H4 (cell line): ENCODE data around the gene CDKL1. TPM values are rescaled to one million over a fixed set of nuclear protein-coding genes. Genes with fewer than 3 reads are reported as not detected.
A peak's percentile ranks its signal among the peaks of the same experiment; 100 is the strongest.
"Not testable (repeated sequence)": the region's sequence is repeated elsewhere in the genome, so short reads cannot be mapped to it uniquely, and the experiment has no call there.

Experiments used
- DNase-seq: peaks from one replicate; pipeline ENCODE4 v3.0.0-alpha.2; 2015; ENCODE audit warnings: low spot score
- total RNA-seq: library from RNA; depleted of rRNA; stranded (reverse); fragments of >200 nt; shearing (Covaris generic); gene quantifications from 2 replicates; pipeline ENCODE4 v1.2.3, GENCODE V29; 2014

The CDKL1 gene
- total RNA-seq, 1 experiment from 2014 or later: 4.9 TPM

DNA sequence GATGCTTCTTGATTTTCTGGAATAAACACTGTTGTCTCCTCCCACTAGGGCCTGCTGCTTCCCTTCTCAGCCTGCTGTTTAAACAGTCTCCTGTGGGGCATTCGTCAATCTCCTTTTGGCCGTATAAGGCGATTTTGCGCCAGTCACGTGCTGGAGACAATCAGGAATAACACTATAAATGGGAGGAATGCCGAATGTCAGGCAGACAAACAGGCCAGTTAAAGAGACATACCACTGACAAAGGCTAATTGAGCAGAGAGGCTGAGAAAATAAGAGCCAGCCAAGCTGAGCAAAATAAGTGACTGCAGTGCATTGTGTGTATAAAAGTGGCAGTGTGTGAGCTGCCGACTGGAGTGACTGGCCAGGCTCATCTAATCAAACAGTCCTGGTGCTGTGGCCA lies 61.3 kb downstream of the CDKL1 start:
- DNase-seq: no peak

DNA sequence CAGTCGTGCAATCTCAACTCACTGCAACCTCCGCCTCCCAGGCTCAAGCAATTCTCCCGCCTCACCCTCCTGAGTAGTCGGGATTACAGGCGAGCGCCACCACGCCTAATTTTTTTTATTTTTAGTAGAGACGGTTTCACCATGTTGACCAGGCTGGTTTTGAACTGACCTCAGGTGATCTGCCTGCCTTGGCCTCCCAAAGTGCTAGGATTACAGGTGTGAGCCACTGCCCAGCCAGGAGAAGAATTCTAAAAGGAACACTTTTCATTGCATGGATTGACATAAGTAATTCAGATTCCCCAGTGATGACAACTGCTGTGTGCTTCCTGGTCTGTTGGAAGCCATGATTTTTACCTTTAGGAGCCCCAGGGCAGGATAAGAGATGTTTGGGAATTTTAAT lies 62.5 kb downstream of the CDKL1 start:
- DNase-seq: no peak

DNA sequence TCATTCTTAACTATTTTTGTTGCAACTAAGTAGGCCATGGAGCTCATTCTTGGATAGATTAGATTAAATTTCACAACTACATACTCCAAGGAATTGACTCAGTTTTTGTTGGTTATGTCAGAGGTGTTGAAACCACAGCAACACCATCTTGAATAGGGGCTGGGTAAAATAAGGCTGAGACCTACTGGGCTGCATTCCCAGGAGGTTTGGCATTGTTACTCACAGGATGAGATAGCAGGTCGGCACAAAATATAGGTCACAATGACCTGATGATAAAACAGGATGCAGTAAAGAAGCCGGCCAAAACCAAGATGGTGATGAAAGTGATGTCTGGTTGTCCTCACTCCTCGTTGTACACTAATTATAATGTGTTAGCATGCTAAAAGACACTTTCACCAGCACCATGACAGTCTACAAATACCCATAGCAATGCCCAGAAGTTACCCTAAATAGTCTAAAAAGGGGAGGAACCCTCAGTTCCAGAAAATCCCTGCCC lies 63.6 kb downstream of the CDKL1 start:
- DNase-seq: no peak

- DNase-seq: no peak
Observed at GRCh38 chr14:50331596-50331995, 65.1 kb downstream of the CDKL1 start.

DNA sequence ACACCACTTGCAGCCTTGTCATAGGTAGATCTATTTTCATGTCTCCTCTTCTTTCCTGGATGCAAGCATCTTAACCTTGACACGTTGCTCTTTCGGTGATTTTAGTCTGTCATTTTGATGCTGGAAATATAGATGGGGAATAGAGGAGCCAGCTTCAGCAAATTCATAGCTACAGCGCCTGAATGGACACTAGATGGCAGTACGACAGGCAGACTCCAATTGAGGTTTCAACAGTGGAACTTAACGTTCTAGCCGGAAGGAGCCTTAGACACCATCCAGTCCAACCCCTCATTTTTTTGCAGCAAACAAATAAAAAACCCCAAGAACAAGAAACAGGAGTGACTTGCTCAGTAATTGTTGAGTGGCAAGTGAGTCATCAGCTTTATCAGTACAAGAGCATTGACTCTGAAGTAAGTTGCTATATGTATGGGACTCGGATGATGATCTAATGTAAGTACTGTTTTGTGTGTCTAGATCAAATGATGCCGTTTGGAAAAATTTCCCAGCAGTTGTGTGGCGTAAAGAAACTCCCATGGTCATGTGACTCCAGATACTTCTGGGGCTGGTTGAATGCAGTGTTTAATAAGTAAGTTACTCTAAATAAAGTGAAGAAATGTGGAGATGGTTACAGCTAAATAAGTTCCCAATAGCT lies 75.5 kb downstream of the CDKL1 start:
- peak; percentile 91 for DNase-seq

DNA sequence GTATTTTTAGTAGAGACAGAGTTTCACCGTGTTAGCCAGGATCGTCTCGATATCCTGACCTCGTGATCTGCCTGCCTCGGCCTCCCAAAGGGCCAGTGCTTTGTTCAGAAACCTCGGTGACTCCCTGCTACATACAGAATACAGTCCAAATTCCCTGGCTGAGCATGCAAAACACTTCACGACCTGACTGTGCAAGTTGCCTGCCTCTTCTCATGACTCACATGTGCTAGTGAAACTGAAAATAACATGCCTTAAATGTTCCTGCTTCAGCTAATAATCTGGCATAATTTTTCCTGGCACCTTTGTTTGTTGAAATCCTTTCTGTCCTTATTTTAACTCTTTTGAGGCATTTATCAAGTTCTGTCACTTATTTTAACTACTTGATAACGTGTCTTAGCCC lies 76.4 kb downstream of the CDKL1 start:
- no peak for DNase-seq

- no peak for DNase-seq
Observed at GRCh38 chr14:50319721-50320120, 77.0 kb downstream of the CDKL1 start.

- no peak for DNase-seq
Observed at GRCh38 chr14:50319293-50319692, 77.4 kb downstream of the CDKL1 start.

DNA sequence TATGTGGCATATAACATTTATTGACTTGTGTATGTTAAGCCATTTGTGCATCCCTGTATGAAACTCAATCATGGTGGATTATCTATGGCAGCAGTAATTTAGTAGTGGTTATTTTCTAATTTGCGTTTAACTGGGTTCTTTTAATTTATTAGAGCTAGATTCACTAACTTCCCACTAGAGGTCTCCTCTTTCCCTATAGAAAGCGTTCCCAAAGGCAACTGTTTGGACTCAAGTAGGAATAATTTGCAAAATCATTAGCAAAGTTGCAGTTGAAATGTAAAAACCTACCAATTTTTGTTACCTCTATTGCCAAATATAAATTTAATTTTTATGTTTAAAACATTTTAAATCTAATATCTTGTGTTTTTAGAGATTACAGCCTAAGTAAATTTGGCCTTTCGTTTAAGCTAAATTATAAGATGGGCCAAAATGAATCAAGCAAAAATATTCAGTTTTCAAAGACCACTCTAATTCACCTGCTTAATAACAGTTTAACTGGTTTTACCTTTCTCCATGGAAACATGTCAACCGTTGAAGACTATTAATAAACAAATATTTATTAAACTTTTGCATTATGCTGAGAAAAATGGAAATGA lies 78.6 kb downstream of the CDKL1 start:
- DNase-seq: peak; percentile 42

DNA sequence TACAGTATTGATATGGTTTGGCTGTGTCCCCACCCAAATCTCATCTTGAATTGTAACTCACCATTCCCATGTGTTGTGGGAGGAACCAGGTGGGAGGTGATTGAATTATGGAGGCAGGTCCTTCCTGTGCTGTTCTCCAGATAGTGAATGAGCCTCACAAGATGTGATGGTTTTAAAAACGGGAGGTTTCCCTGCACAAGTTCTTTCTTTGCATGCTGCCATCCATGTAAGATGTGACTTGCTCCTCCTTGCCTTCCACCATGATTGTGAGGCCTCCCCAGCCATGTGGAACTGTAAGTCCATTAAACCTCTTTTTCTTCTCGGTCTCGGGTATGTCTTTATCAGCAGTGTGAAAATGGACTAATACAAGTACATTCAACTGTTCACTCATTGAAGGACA lies 82.6 kb downstream of the CDKL1 start:
- DNase-seq: not testable (repeated sequence)

GRCh38 chr14:50312734-50313054 lies 84.0 kb downstream of the CDKL1 start:
- DNase-seq: no peak

DNA sequence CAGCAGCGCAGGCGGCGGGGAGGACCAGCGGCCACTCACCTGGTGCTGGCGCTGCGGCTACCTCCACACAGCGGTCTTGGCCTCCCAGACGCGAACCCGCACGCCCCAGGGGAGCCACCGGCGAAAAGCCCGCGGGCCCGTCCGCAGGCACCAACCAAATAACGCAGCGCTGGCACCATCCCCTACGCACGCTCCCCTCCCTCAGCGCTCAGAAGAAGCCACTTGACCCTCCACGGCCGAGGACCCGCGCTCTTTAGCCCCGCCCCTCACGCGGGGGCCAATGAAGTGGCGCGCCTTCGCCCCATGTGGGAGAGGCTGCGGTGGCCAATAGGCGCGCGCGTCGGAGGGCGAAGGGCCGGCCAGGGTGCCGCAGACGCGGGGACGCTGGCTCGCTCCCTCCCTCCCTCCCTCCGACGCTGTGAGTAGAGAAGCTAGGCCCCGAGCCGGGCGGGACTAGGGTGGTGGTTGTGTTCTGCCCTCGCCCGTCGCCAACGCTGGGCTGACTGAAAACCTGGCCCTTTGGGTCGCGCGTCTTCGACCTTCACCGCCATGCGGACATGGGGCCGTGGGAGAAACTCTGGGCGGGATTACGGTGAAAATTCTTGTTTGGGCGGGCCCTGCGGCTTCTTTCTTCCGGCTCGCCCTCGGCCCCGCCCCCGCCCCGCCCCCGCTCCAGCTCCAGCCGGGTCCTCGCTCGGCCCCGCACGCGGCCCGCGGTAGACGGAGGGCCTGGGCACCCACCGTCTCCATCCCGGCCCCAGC lies 84.5 kb downstream of the CDKL1 start, which contains the start of the genes DMAC2L and L2HGDH:
Gene DMAC2L (plus strand): TSS at position 353 of the 762 bp plus-strand sequence. CDS start 9,164 bp downstream, outside the sequence.
Gene L2HGDH (minus strand): TSS at position 258 of the 762 bp plus-strand sequence. CDS start 79 bp downstream, at position 179.
- peak; percentile 91 for DNase-seq

DNA sequence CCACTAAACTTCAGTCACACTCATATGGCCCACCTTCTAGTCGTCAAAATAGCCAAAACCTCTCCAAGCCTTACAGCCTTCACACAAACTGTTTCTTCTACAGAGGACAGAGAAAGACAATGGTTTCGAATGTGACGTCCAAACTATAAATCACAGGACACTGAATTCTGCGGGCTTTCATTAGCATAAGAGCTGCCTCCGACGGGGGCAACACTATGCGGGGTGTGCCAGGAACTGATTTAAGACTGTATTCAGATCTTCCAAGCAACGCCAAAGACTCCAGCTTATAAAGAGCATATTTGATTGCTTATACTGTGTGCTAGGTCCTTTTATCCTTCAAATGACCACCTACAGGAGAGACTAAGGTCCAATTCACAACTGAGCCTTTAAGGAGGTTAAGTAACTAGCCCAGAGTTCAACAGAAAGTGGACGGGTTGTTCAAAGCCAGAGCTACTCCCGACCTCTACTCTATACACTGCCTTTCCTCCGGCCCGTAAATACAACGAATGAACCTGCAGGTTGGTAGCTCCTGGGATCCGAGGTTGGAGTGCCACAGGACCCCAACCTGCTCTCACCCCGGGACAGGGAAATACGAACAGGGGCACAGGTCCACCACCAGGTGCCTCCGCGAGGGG lies 85.2 kb downstream of the CDKL1 start:
- DNase-seq: no peak

DNA sequence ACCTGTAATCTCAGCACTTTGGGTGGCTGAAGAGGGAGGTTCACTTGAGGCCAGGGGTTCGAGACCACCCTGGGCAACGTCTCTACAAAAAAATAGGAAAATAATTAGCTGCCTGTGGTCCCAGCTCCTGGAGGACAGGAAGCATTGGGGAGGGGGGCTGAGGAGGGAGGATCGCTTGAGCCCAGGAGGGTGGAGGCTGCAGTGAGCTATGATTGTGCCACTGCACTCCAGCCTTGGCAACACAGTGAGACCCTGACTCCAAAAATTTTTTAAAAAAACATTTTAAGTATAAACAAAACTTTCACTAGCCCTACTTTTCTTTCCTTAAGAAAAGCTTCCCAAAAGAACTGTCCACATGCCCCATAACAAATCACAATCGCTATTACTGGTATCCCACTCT lies 86.2 kb downstream of the CDKL1 start:
- DNase-seq: no peak

GRCh38 chr14:50308363-50308915 lies 88.2 kb downstream of the CDKL1 start:
- no peak for DNase-seq

DNA sequence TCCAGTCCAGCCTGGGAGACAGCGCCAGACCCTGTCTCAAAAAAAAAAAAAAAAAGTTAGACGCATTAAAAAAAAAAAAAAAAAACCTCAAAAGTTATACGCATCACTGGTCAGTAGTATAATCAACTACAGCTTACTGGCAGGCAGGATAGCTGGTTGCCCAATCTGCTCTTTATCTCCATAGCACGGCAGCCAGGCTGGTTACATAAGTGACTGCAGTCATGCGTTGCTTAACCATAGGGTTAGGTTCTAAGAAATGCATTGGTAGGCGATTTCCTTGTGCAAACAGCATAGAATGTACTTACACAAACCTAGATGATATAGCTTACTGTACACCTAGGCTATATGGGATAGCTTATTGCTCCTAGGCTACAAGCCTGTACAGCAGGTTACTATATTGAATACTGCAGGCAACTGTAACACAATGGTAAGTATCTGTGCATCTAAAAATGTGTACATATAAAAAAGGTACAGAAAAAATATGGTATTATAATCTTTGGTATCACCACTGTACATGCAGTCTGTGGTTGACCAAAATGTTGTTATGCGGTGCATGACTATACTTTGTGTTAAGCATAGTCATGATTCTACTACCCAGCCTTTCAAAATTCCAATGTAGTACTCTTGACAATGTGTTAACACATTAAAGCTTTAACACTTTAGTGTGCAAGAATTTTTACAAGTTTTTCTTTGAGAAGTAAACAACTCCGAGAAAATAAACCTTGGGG lies 92.8 kb downstream of the CDKL1 start:
- peak; percentile 75 for DNase-seq

DNA sequence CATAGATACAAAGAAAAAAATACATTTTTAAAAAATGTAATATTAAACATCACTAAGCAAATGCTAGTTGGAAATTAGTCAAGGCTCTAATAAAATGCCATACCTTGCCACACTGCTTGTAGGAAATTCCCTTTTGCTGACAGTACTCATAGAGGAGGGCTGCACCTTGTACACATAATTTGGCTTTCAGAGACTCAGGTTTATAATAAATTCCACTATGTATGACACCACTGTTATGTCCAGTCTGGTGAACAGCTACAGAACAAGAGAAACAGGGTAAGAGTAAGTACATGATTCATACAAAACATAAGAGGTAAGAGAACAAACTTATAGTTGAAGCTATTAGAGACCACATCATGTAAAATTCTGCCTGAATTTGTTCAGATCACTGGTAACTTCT lies 94.8 kb downstream of the CDKL1 start:
- DNase-seq: no peak

DNA sequence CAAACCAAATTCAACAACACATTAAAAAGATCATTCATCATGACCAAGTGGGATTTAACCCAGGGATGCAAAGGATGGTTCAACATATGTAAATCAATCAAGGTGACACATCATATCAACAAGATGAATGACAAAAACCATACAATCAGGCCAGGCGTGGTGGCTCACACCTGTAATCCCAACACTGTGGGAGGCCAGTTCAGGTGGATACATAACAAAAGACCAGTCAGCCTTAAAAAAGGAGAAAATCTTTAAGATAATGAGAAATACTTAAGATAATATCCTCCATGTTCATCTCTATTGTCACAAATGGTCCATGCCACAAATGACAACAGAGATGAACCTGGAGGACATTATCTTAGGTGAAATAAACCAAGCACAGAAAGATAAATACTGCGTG lies 97.1 kb downstream of the CDKL1 start:
- no peak for DNase-seq

- no peak for DNase-seq
Observed at GRCh38 chr14:50290306-50290705, 106.4 kb downstream of the CDKL1 start.

DNA sequence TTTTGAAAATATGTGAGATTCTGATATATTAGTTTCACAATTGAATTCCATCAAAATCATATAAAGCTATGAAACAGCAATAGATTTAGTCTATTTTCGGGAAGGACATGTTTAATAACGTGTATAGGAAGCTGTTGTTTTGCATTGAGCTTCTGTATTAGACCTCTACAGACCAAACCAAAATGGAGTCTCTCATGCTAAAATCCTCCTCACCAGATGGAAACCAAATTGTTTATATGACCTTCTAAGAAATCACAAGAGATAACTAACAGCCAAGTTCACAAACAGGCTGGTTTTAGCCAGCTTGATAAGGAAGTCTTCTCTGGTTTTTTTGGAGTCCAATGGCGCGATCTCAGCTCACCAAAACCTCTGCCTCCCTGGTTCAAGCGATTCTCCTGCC lies 108.5 kb downstream of the CDKL1 start:
- DNase-seq: no peak

GRCh38 chr14:50285861-50286260 lies 110.8 kb downstream of the CDKL1 start:
- DNase-seq: no peak
